K562 (cell line): Measurements from ENCODE around the gene RNF41. TPM values are rescaled to one million over a fixed set of nuclear protein-coding genes. Genes with fewer than 3 reads are reported as not detected.

Experiments
- ARID1B ChIP-seq: fragments of 450-650 bp; IDR thresholded peaks from 2 replicates; pipeline ENCODE4 v1.6.1; 2016; ENCODE audit warnings: antibody characterized with exemption, mild to moderate bottlenecking, inconsistent platforms
- BACH1 ChIP-seq: fragments of 200-800 bp; sonication (Bioruptor generic); IDR thresholded peaks from 2 replicates; pipeline ENCODE4 v1.6.1; 2016; ENCODE audit warnings: missing genetic modification characterization, missing compliant biosample characterization
- CAMTA2 ChIP-seq: fragments of 250-450 bp; sonication (Bioruptor Pico); conservative IDR thresholded peaks from 2 replicates; pipeline ENCODE4 v1.5.1; 2022
- GTF2E2 ChIP-seq: fragments of 200-800 bp; sonication (Bioruptor generic); IDR thresholded peaks from 2 replicates; pipeline ENCODE4 v1.6.1; 2016; ENCODE audit warnings: missing genetic modification characterization, missing compliant biosample characterization
- LARP7 ChIP-seq: fragments of 450-650 bp; IDR thresholded peaks from 2 replicates; pipeline ENCODE4 v1.6.1; 2016
- MYNN ChIP-seq, 2 experiments: sonication (generic); formaldehyde crosslinking in 1 of 2; IDR thresholded peaks; 2 replicates each; pipeline versions ENCODE4 v1.5.0 to v1.6.1; 2016 to 2020; ENCODE audit warnings: antibody characterized with exemption in 1 of 2, missing genetic modification reagents in 1 of 2
- NBN ChIP-seq: fragments of 450-650 bp; IDR thresholded peaks from 2 replicates; pipeline ENCODE4 v1.6.1; 2016; ENCODE audit warnings: low read depth, mild to moderate bottlenecking
- PHB ChIP-seq: fragments of 250-450 bp; sonication (Bioruptor Pico); IDR thresholded peaks from 2 replicates; pipeline ENCODE4 v1.5.0; 2021
- POLR2AphosphoS2 ChIP-seq: IDR thresholded peaks from 2 replicates; pipeline ENCODE4 v1.6.1; 2012; ENCODE audit warnings: low read length, improper control_type of control experiment
- POLR2G ChIP-seq: fragments of 200-400 bp; formaldehyde crosslinking; IDR thresholded peaks from 2 replicates; pipeline ENCODE4 v1.6.1; 2017; ENCODE audit warnings: low read depth, mild to moderate bottlenecking, antibody characterized with exemption, low read length, moderate library complexity
- PTTG1 ChIP-seq: fragments of 450-650 bp; IDR thresholded peaks from 2 replicates; pipeline ENCODE4 v1.6.1; 2016; ENCODE audit warnings: low read depth, mild to moderate bottlenecking, missing genetic modification characterization, missing compliant biosample characterization
- RBM39 ChIP-seq: fragments of 200-400 bp; formaldehyde crosslinking; optimal IDR thresholded peaks from 2 replicates; pipeline ENCODE3; 2018; ENCODE audit warnings: low read depth, low read length
- SETDB1 ChIP-seq: IDR thresholded peaks from one replicate; pipeline ENCODE4 v1.6.1; 2012; ENCODE audit warnings: low read length, control low read depth, inconsistent platforms
- SUPT5H ChIP-seq: fragments of 450-650 bp; IDR thresholded peaks from 2 replicates; pipeline ENCODE4 v1.6.1; 2016
- TCF3 ChIP-seq: sonication (generic); formaldehyde crosslinking; IDR thresholded peaks from 2 replicates; pipeline ENCODE4 v1.4.0; 2020; ENCODE audit warnings: mild to moderate bottlenecking, missing genetic modification reagents
- ZFP91 ChIP-seq: sonication (generic); formaldehyde crosslinking; IDR thresholded peaks from 2 replicates; pipeline ENCODE4 v1.8.0; 2022; ENCODE audit warnings: mild to moderate bottlenecking, missing genetic modification reagents
- ZNF143 ChIP-seq: sonication (generic); formaldehyde crosslinking; IDR thresholded peaks from 2 replicates; pipeline ENCODE4 v1.9.0; 2022; ENCODE audit warnings: mild to moderate bottlenecking, missing genetic modification reagents
- ZNF274 ChIP-seq: IDR thresholded peaks from 2 replicates; pipeline ENCODE4 v1.6.1; 2011; ENCODE audit warnings: low read depth, mild to moderate bottlenecking, low read length, moderate library complexity, borderline replicate concordance
- ZNF324 ChIP-seq: fragments of 250-450 bp; sonication (Bioruptor Pico); IDR thresholded peaks from 2 replicates; pipeline ENCODE4 v1.4.0; 2020; ENCODE audit warnings: mild to moderate bottlenecking
- polyA plus RNA-seq, 8 experiments: library from polyadenylated mRNA; depleted of rRNA in 4 of 8; stranded (reverse) in 5 of 8; unstranded in 3 of 8; fragments of >200 nt; fragmentation: Nextera tagmentation in 2 of 8; fragmentation: Illumina TruSeq in 1 of 8; extraction: Ambion mirVana in 2 of 8; extraction: Trizol in 1 of 8; gene quantifications; 2 replicates each; pipeline versions ENCODE4 v1.2.1 to v1.2.3, GENCODE V29; 2011 to 2014; ENCODE audit warnings: inconsistent platforms in 1 of 8, missing spikeins in 1 of 8
- total RNA-seq, 7 experiments: library from RNA; depleted of rRNA in 6 of 7; stranded (reverse); fragments of >200 nt in 6 of 7; fragmentation: Illumina TruSeq in 2 of 7; extraction: Trizol in 2 of 7; gene quantifications; 2 replicates each; pipeline versions ENCODE4 v1.2.1 to v1.2.3, GENCODE V29; 2011 to 2021; ENCODE audit warnings: low replicate concordance in 1 of 7
- TF ChIP-seq, protein P1 (sequence below): IDR thresholded peaks from 2 replicates; pipeline ENCODE4 v1.6.1; 2011; ENCODE audit warnings: borderline replicate concordance, low read depth, mild to moderate bottlenecking, moderate library complexity, low read length; ENCODE audit not compliant: insufficient read depth, poor library complexity, severe bottlenecking
- TF ChIP-seq, protein P2 (sequence below): fragments of 250-450 bp; sonication (Bioruptor Pico); IDR thresholded peaks from 2 replicates; pipeline ENCODE4 v1.5.0; 2020; ENCODE audit warnings: mild to moderate bottlenecking, borderline replicate concordance
- TF ChIP-seq, protein P3 (sequence below): fragments of 450-650 bp; IDR thresholded peaks from one replicate; pipeline ENCODE4 v1.6.1; 2018; ENCODE audit warnings: mild to moderate bottlenecking, moderate library complexity; ENCODE audit not compliant: partially characterized antibody

RNF41 gene
- total and polyA plus RNA-seq, 9 of the 15 experiments (the other 6 are each of a cell fraction or from before 2014, with no cell fraction given), result 28.2 to 46.8 (median 33.8) TPM

- TF ChIP-seq, protein P1, sequence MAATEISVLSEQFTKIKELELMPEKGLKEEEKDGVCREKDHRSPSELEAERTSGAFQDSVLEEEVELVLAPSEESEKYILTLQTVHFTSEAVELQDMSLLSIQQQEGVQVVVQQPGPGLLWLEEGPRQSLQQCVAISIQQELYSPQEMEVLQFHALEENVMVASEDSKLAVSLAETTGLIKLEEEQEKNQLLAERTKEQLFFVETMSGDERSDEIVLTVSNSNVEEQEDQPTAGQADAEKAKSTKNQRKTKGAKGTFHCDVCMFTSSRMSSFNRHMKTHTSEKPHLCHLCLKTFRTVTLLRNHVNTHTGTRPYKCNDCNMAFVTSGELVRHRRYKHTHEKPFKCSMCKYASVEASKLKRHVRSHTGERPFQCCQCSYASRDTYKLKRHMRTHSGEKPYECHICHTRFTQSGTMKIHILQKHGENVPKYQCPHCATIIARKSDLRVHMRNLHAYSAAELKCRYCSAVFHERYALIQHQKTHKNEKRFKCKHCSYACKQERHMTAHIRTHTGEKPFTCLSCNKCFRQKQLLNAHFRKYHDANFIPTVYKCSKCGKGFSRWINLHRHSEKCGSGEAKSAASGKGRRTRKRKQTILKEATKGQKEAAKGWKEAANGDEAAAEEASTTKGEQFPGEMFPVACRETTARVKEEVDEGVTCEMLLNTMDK, result no peak
- peak; percentile 93 for TF ChIP-seq PHB (CRISPR knock-in tag)
- TF ChIP-seq MYNN (IDR thresholded peaks at IDR 0.05), result 0 out of 2 replicates have a peak, but pooled peaks have one; percentile 16
- TF ChIP-seq MYNN (CRISPR knock-in tag; IDR thresholded peaks at IDR 0.05), result no peak
- TF ChIP-seq, protein P2, sequence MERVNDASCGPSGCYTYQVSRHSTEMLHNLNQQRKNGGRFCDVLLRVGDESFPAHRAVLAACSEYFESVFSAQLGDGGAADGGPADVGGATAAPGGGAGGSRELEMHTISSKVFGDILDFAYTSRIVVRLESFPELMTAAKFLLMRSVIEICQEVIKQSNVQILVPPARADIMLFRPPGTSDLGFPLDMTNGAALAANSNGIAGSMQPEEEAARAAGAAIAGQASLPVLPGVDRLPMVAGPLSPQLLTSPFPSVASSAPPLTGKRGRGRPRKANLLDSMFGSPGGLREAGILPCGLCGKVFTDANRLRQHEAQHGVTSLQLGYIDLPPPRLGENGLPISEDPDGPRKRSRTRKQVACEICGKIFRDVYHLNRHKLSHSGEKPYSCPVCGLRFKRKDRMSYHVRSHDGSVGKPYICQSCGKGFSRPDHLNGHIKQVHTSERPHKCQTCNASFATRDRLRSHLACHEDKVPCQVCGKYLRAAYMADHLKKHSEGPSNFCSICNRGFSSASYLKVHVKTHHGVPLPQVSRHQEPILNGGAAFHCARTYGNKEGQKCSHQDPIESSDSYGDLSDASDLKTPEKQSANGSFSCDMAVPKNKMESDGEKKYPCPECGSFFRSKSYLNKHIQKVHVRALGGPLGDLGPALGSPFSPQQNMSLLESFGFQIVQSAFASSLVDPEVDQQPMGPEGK (CRISPR knock-in tag), result peak; percentile 85; the same call in 1 of the 2 replicates
- peak; percentile 65 for TF ChIP-seq ARID1B
- TF ChIP-seq PTTG1 (tag), result no peak
- no peak for TF ChIP-seq TCF3 (CRISPR knock-in tag)
- peak; percentile 38; the same call in 1 of the 2 replicates for TF ChIP-seq ZNF324 (CRISPR knock-in tag)
- peak; percentile 96 for TF ChIP-seq POLR2AphosphoS2
- peak; percentile 93 for TF ChIP-seq POLR2G
- TF ChIP-seq CAMTA2 (CRISPR knock-in tag), result peak; percentile 93
- TF ChIP-seq, protein P3, sequence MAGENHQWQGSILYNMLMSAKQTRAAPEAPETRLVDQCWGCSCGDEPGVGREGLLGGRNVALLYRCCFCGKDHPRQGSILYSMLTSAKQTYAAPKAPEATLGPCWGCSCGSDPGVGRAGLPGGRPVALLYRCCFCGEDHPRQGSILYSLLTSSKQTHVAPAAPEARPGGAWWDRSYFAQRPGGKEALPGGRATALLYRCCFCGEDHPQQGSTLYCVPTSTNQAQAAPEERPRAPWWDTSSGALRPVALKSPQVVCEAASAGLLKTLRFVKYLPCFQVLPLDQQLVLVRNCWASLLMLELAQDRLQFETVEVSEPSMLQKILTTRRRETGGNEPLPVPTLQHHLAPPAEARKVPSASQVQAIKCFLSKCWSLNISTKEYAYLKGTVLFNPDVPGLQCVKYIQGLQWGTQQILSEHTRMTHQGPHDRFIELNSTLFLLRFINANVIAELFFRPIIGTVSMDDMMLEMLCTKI, result no peak
- TF ChIP-seq SUPT5H, result peak; percentile 100
- no peak for TF ChIP-seq BACH1 (tag)
- no peak for TF ChIP-seq SETDB1
- TF ChIP-seq ZNF143 (CRISPR knock-in tag), result no peak; the same call in 1 of the 2 replicates
- peak; percentile 95 for TF ChIP-seq NBN
- TF ChIP-seq ZFP91 (CRISPR knock-in tag), result no peak
- no peak for TF ChIP-seq ZNF274
- peak; percentile 60; the same call in 1 of the 2 replicates for TF ChIP-seq GTF2E2 (tag)
- TF ChIP-seq LARP7, result peak; percentile 93
- TF ChIP-seq RBM39, result no peak
Measured at GRCh38 chr12:56158029-56158925, 63.4 kb downstream of the RNF41 start, which contains the start of gene MYL6 (continued).
